ENCODE results near the gene TENM3.
"Not testable (repeated sequence)": the region's sequence is repeated elsewhere in the genome, so short reads cannot be mapped to it uniquely, and the experiment has no call there.

The TENM3 gene

GRCh38 chr4:182243204-182243603 lies at the start of gene TENM3:
Gene TENM3, plus strand, starts transcription at chr4:182243402. Its CDS starts 80,619 bp downstream, at chr4:182324021.
- DNase-seq = not testable (repeated sequence)

- no peak for DNase-seq
Observed at GRCh38 chr4:182194091-182194824, 48.9 kb upstream of the TENM3 start.

- no peak for DNase-seq
Observed at GRCh38 chr4:182197611-182198010, 45.6 kb upstream of the TENM3 start.

- no peak for DNase-seq
Observed at GRCh38 chr4:182201871-182202270, 41.3 kb upstream of the TENM3 start.

GRCh38 chr4:182202650-182203049 lies 40.6 kb upstream of the TENM3 start:
- no peak for DNase-seq

- DNase-seq = no peak
Observed at GRCh38 chr4:182203872-182204411, 39.3 kb upstream of the TENM3 start.

- DNase-seq = no peak
Observed at GRCh38 chr4:182205306-182205705, 37.9 kb upstream of the TENM3 start.

- DNase-seq = no peak
Observed at GRCh38 chr4:182206266-182206665, 36.9 kb upstream of the TENM3 start.

GRCh38 chr4:182206916-182207315 lies 36.3 kb upstream of the TENM3 start:
- no peak for DNase-seq

GRCh38 chr4:182207830-182208396 lies 35.3 kb upstream of the TENM3 start:
- no peak for DNase-seq

- no peak for DNase-seq
Observed at GRCh38 chr4:182208526-182209050, 34.6 kb upstream of the TENM3 start.

GRCh38 chr4:182212211-182212761 lies 30.9 kb upstream of the TENM3 start:
- no peak for DNase-seq

- no peak for DNase-seq
Observed at GRCh38 chr4:182213004-182213403, 30.2 kb upstream of the TENM3 start.

- no peak for DNase-seq
Observed at GRCh38 chr4:182215148-182215547, 28.1 kb upstream of the TENM3 start.

- no peak for DNase-seq
Observed at GRCh38 chr4:182216005-182216404, 27.2 kb upstream of the TENM3 start.

- no peak for DNase-seq
Observed at GRCh38 chr4:182219411-182220056, 23.7 kb upstream of the TENM3 start.

GRCh38 chr4:182221987-182222386 lies 21.2 kb upstream of the TENM3 start:
- no peak for DNase-seq

- no peak for DNase-seq
Observed at GRCh38 chr4:182222766-182223165, 20.4 kb upstream of the TENM3 start.

GRCh38 chr4:182223708-182224107 lies 19.5 kb upstream of the TENM3 start:
- no peak for DNase-seq

- DNase-seq = no peak
Observed at GRCh38 chr4:182224192-182224850, 18.9 kb upstream of the TENM3 start.

GRCh38 chr4:182225257-182225852 lies 17.8 kb upstream of the TENM3 start:
- DNase-seq = no peak

GRCh38 chr4:182227611-182228010 lies 15.6 kb upstream of the TENM3 start:
- DNase-seq = no peak
